ENCODE results near the gene UBE2N. TPM values are rescaled to one million over a fixed set of nuclear protein-coding genes. Genes with fewer than 3 reads are reported as not detected.

The UBE2N gene
- total RNA-seq, 1 experiment from 2014 or later = 205 TPM

DNA sequence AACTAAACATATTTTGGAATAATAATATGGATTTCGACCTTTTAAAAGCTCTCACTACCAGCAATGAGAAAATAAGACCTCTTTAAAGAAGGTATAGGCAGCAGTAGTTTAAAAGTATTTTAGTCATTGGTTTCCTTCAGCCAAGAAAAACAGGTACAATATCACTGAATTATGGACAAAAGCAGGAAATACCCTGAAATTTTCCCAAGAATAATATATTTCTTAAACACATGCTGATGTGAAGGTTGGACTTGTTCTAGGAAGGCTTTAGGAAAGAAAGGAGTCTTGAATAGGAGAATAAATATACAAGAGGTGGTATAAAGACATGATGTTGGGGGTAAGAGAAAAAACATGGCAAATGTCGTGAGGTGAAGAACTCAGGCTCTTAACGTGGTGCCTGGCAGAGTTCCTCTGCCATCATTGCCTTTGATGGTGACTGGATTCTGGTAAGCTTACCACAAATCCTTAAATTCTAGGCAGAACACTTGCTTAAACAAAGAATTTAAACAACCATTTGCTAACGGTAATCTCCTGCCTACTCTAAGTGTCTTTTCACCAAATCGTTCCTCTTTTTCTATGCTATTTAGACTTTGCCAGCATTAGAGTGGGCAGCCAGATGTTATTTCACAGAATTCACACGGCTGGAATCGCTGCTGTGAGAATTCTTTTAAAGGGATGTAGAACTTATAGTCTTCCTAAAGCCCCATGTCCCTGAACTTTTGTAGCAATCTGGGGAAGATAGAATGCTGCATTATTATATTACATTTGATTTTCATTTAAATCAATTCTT, 75.9 kb downstream of the UBE2N start:
- no peaks in the 10 kb centered on the region for H3F3A ChIP-seq (ENCODE audit: low read length, unreplicated experiment)
- TF ChIP-seq, protein P1, sequence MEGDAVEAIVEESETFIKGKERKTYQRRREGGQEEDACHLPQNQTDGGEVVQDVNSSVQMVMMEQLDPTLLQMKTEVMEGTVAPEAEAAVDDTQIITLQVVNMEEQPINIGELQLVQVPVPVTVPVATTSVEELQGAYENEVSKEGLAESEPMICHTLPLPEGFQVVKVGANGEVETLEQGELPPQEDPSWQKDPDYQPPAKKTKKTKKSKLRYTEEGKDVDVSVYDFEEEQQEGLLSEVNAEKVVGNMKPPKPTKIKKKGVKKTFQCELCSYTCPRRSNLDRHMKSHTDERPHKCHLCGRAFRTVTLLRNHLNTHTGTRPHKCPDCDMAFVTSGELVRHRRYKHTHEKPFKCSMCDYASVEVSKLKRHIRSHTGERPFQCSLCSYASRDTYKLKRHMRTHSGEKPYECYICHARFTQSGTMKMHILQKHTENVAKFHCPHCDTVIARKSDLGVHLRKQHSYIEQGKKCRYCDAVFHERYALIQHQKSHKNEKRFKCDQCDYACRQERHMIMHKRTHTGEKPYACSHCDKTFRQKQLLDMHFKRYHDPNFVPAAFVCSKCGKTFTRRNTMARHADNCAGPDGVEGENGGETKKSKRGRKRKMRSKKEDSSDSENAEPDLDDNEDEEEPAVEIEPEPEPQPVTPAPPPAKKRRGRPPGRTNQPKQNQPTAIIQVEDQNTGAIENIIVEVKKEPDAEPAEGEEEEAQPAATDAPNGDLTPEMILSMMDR (conservative IDR thresholded peaks at IDR 0.05; ENCODE audit: low read depth, low read length) = no peak
- TF ChIP-seq EZH2 (IDR thresholded peaks at IDR 0.05; ENCODE audit: low read length, unreplicated experiment) (no peak), EZH2phosphoT487 (IDR thresholded peaks at IDR 0.05; ENCODE audit: borderline replicate concordance, low read length) (no peak)
- H3K27me3 ChIP-seq (ENCODE audit: low read length) = no peaks in the 10 kb centered on the region
- POLR2A ChIA-PET (ENCODE audit: unreplicated experiment) = no interaction called here
- no peaks in the 10 kb centered on the region for H4K20me1 ChIP-seq (ENCODE audit: low read length)
- CTCF ChIA-PET = interaction anchor here (0.6 kb wide), 1 partner anchor 222 kb away, joined by 3 read pairs; no protein-coding TSS in a partner anchor
- H3K4me2 ChIP-seq (ENCODE audit: low read length) = no peak overlapping the region
- ATAC-seq (no peak), DNase-seq (no peak)
- no peak overlapping the region for H2AFZ ChIP-seq (ENCODE audit: low read length)
- intact Hi-C loops (cut with micrococcal nuclease) = no loop called here
- H3K79me2 ChIP-seq (ENCODE audit: low read length) = no peaks in the 10 kb centered on the region
- no peaks in the 10 kb centered on the region for H3K36me3 ChIP-seq (ENCODE audit: low read depth, low read length)
- H3K4me1 ChIP-seq (ENCODE audit: insufficient read depth, low read length) = no peaks in the 10 kb centered on the region
- no peaks in the 10 kb centered on the region for H3K9me2 ChIP-seq (replicated peaks; ENCODE audit: low read length)
- no peak overlapping the region for H3K27ac ChIP-seq (ENCODE audit: low read length)
- no peak overlapping the region for H3K9ac ChIP-seq (ENCODE audit: low read length)
- no peaks in the 10 kb centered on the region for H3K9me3 ChIP-seq (ENCODE audit: low read length)
- no TSS peak for BruUV-seq (replicated peaks)
- no peak overlapping the region for H3K4me3 ChIP-seq (ENCODE audit: low read length)

DNA sequence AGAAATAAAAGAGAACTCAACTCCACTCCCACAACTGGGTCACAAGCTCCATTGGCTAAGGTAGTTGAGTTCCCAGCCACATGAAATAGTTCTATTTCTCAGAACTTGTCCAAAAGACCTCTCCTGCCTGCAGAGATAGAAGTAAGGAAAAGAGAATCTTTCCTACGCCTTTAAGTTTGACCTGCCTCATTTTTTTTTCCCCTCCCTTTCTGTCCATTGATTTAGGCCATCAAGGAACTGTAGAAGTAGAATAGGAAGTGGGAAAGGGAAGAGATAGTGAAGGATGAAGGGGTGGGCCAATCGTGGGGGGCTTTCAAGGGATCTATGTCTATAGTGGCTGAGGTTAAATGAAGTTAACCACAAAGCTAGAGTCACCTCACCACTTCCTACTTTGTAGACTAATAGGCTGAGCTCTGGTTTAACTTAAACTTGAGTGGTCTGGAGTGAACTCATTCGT, 77.9 kb downstream of the UBE2N start:
- H3K36me3 ChIP-seq (ENCODE audit: low read depth, low read length) = no peaks in the 10 kb centered on the region
- POLR2A ChIA-PET (ENCODE audit: unreplicated experiment) = no interaction called here
- no peaks in the 10 kb centered on the region for H4K20me1 ChIP-seq (ENCODE audit: low read length)
- CTCF ChIA-PET = no interaction called here
- no peak overlapping the region for H3K27ac ChIP-seq (ENCODE audit: low read length)
- no peaks in the 10 kb centered on the region for H3K4me1 ChIP-seq (ENCODE audit: insufficient read depth, low read length)
- no peak overlapping the region for H3K4me2 ChIP-seq (ENCODE audit: low read length)
- no peaks in the 10 kb centered on the region for H3K9me3 ChIP-seq (ENCODE audit: low read length)
- H3K4me3 ChIP-seq (ENCODE audit: low read length) = no peak overlapping the region
- H3K9me2 ChIP-seq (replicated peaks; ENCODE audit: low read length) = no peaks in the 10 kb centered on the region
- TF ChIP-seq EZH2 (IDR thresholded peaks at IDR 0.05; ENCODE audit: low read length, unreplicated experiment) (no peak), EZH2phosphoT487 (IDR thresholded peaks at IDR 0.05; ENCODE audit: borderline replicate concordance, low read length) (no peak)
- TF ChIP-seq, protein P1 (conservative IDR thresholded peaks at IDR 0.05; ENCODE audit: low read depth, low read length) = no peak
- no peaks in the 10 kb centered on the region for H3F3A ChIP-seq (ENCODE audit: low read length, unreplicated experiment)
- no peaks in the 10 kb centered on the region for H3K79me2 ChIP-seq (ENCODE audit: low read length)
- intact Hi-C loops (cut with micrococcal nuclease) = no loop called here
- H3K27me3 ChIP-seq (ENCODE audit: low read length) = no peaks in the 10 kb centered on the region
- no TSS peak for BruUV-seq (replicated peaks)
- H3K9ac ChIP-seq (ENCODE audit: low read length) = no peak overlapping the region
- no peak overlapping the region for H2AFZ ChIP-seq (ENCODE audit: low read length)
- ATAC-seq (no peak), DNase-seq (no peak)

All from PC-3 (cell line).